Esophagus squamous epithelium (tissue), 5 donors: ENCODE data around the gene ANAPC4. TPM values are rescaled to one million over a fixed set of nuclear protein-coding genes. Genes with fewer than 3 reads are reported as not detected.

Source experiments
- DNase-seq: peaks from one replicate; lab custom pipeline; 2025; lab: John Stamatoyannopoulos, UW
- H3K27ac ChIP-seq, 4 donors: fragments of 200-600 bp; sonication (generic); one replicate each; pipeline ENCODE4 v1.5.1; 2016 to 2019; ENCODE audit warnings: mild to moderate bottlenecking in 1 of 4
- H3K27me3 ChIP-seq, 4 donors: fragments of 200-600 bp; sonication (generic); 1 replicate in 3 of 4; 2 replicates in 1 of 4; pipeline versions ENCODE4 v1.5.1 to v1.6.0; 2017 to 2021; ENCODE audit warnings: antibody characterized with exemption in 1 of 4
- H3K36me3 ChIP-seq, 3 donors: fragments of 200-600 bp; sonication (generic); one replicate each; pipeline ENCODE4 v1.5.1; 2016 to 2019
- H3K4me1 ChIP-seq, 3 donors: fragments of 200-600 bp; sonication (generic); one replicate each; pipeline ENCODE4 v1.5.1; 2017 to 2019
- H3K4me3 ChIP-seq, 4 donors: fragments of 200-600 bp; sonication (generic); 1 replicate in 3 of 4; 2 replicates in 1 of 4; pipeline ENCODE4 v1.5.1; 2016 to 2019; ENCODE audit warnings: mild to moderate bottlenecking in 2 of 4, moderate library complexity in 1 of 4
- H3K9me3 ChIP-seq, 3 donors: fragments of 200-600 bp; sonication (generic); one replicate each; pipeline ENCODE4 v1.5.1; 2016 to 2019
- CTCF ChIP-seq, 6 experiments: fragments of 450-650 bp in 4 of 6; fragments of 200-600 bp in 2 of 6; sonication (generic) in 2 of 6; IDR thresholded peaks; one replicate each; pipeline ENCODE4 v1.5.1; 2016 to 2019; ENCODE audit warnings: antibody characterized with exemption in 6 of 6, mild to moderate bottlenecking in 4 of 6, moderate library complexity in 4 of 6
- POLR2A ChIP-seq, 4 donors: fragments of 450-650 bp; IDR thresholded peaks; one replicate each; pipeline ENCODE4 v1.6.1; 2017; ENCODE audit warnings: antibody characterized with exemption in 4 of 4, mild to moderate bottlenecking in 4 of 4, moderate library complexity in 3 of 4
- WGBS, 2 donors: methylation state at CpG; one replicate each; pipeline ENCODE4 v1.1.5; 2018; 5-methylcytosine and 5-hydroxymethylcytosine counted together
- intact Hi-C: fragments of 100-400 bp; cut with DNase I; formaldehyde crosslinking; loops from one replicate; pipeline ENCODE4 v1.15.0; 2022
- total RNA-seq, 4 donors: library from RNA; depleted of rRNA; stranded (reverse); fragments of >200 nt; gene quantifications; one replicate each; pipeline ENCODE4 v1.1.0, GENCODE V29; 2016
- donor health status: DM: yes; HTN: yes; CAD: no.

The ANAPC4 gene
- total RNA-seq, 4 donors from 2014 or later = 9.6 to 27.0 (median 20.0) TPM

GRCh38 chr4:25399510-25399909, 22.4 kb downstream of the ANAPC4 start:
- no peaks in the 10 kb centered on the region for H3K27me3 ChIP-seq
- no peaks in the 10 kb centered on the region for H3K4me1 ChIP-seq
- peaks cover 0 to 9% (median 0%) of the 10 kb centered on the region in 3 donors for H3K9me3 ChIP-seq
- 87 to 100% methylated on average over 3 to 4 of the region's 4 CpGs for WGBS, 2 donors
- H3K36me3 ChIP-seq = peaks cover 20 to 100% (median 26%) of the 10 kb centered on the region in 3 donors
- H3K27ac ChIP-seq = no peak overlapping the region
- no peak for TF ChIP-seq CTCF (IDR thresholded peaks at IDR 0.05)
- no peak for TF ChIP-seq POLR2A (IDR thresholded peaks at IDR 0.05)
- no peak overlapping the region for H3K4me3 ChIP-seq
- no peak for DNase-seq
- intact Hi-C loops = no loop called here

DNA sequence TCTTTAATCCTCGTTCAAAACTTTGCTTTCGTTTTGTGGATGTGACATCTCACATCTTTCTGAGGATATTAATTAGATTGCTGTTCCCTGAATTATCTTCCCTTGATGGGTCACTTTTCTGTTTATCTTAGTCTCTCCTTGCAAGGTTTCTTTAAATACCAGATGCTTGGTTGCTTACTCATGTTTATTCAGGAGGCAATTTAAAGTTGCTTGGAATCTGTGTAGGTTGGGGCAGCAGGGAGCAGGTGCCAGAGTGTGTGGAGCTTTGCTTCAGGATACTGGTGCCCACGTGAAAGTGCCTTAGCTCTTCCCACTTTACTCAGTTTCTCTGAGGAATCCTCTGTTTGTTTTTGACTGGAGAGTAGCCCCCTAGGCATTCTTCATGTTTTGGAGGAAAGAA, 24.0 kb downstream of the ANAPC4 start:
- DNase-seq = no peak
- WGBS, 2 donors = 71% methylated on average over 3 of the region's 3 CpGs
- Histone ChIP-seq H3K9me3 (peaks cover 0 to 9% (median 0%) of the 10 kb centered on the region in 3 donors), H3K27me3 (no peaks in the 10 kb centered on the region), H3K4me3 (no peak overlapping the region), H3K27ac (no peak overlapping the region), H3K4me1 (no peaks in the 10 kb centered on the region), H3K36me3 (peaks cover 6 to 100% (median 20%) of the 10 kb centered on the region in 3 donors)
- intact Hi-C loops = no loop called here
- TF ChIP-seq CTCF (IDR thresholded peaks at IDR 0.05) (no peak), POLR2A (IDR thresholded peaks at IDR 0.05) (no peak)

GRCh38 chr4:25402521-25402920, 25.5 kb downstream of the ANAPC4 start:
- TF ChIP-seq POLR2A (IDR thresholded peaks at IDR 0.05) = no peak
- TF ChIP-seq CTCF (IDR thresholded peaks at IDR 0.05) = no peak
- intact Hi-C loops = no loop called here
- WGBS, 2 donors = 81 to 88% methylated on average over 1 of the region's 1 CpG
- no peak overlapping the region for H3K4me3 ChIP-seq
- no peak overlapping the region for H3K27ac ChIP-seq
- DNase-seq = no peak
- H3K9me3 ChIP-seq = no peaks in the 10 kb centered on the region
- no peaks in the 10 kb centered on the region for H3K4me1 ChIP-seq
- no peaks in the 10 kb centered on the region for H3K27me3 ChIP-seq
- peaks cover 0 to 100% (median 10%) of the 10 kb centered on the region in 3 donors for H3K36me3 ChIP-seq

- Histone ChIP-seq H3K9me3 (no peaks in the 10 kb centered on the region), H3K27me3 (no peaks in the 10 kb centered on the region), H3K4me3 (no peak overlapping the region), H3K36me3 (peaks cover 2 to 100% (median 10%) of the 10 kb centered on the region in 3 donors), H3K4me1 (no peaks in the 10 kb centered on the region), H3K27ac (no peak overlapping the region)
- intact Hi-C loops = no loop called here
- no peak for TF ChIP-seq POLR2A (IDR thresholded peaks at IDR 0.05)
- no peak for TF ChIP-seq CTCF (IDR thresholded peaks at IDR 0.05)
- no peak for DNase-seq
Observed at GRCh38 chr4:25403699-25404098, 26.6 kb downstream of the ANAPC4 start.

GRCh38 chr4:25405453-25405852, 28.4 kb downstream of the ANAPC4 start:
- no peaks in the 10 kb centered on the region for H3K4me1 ChIP-seq
- H3K36me3 ChIP-seq = peaks cover 9 to 100% (median 10%) of the 10 kb centered on the region in 3 donors
- TF ChIP-seq POLR2A (IDR thresholded peaks at IDR 0.05) (no peak), CTCF (IDR thresholded peaks at IDR 0.05) (no peak)
- H3K27me3 ChIP-seq = no peaks in the 10 kb centered on the region
- 58 to 80% methylated on average over 2 of the region's 2 CpGs for WGBS, 2 donors
- H3K4me3 ChIP-seq = no peak overlapping the region
- H3K9me3 ChIP-seq = no peaks in the 10 kb centered on the region
- no peak overlapping the region for H3K27ac ChIP-seq
- DNase-seq = no peak
- intact Hi-C loops = no loop called here
